Measurements from ENCODE around the gene TBL1X.

DNA sequence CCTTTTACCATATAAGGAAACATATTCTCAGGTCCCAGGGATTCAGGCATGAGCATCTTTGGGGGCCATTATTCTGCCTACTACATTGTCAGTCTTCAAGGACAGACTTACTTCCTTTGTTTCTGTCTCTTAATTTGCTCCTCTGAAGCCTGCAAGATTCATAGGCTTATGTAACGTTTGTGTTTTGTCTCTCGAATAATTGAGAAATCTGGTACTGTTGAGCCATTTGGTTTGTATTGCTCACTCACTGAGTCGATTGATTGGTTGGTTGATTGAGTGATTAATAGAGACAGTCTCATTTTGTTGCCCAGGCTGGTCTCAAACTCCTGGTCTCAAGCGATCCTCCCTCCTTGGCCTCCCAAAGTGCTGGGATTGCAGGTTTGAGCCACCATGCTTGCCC lies 23.7 kb downstream of the TBL1X start:
- TF ChIP-seq EP300 (IDR thresholded peaks at IDR 0.05): no peak
- TF ChIP-seq, protein P1, sequence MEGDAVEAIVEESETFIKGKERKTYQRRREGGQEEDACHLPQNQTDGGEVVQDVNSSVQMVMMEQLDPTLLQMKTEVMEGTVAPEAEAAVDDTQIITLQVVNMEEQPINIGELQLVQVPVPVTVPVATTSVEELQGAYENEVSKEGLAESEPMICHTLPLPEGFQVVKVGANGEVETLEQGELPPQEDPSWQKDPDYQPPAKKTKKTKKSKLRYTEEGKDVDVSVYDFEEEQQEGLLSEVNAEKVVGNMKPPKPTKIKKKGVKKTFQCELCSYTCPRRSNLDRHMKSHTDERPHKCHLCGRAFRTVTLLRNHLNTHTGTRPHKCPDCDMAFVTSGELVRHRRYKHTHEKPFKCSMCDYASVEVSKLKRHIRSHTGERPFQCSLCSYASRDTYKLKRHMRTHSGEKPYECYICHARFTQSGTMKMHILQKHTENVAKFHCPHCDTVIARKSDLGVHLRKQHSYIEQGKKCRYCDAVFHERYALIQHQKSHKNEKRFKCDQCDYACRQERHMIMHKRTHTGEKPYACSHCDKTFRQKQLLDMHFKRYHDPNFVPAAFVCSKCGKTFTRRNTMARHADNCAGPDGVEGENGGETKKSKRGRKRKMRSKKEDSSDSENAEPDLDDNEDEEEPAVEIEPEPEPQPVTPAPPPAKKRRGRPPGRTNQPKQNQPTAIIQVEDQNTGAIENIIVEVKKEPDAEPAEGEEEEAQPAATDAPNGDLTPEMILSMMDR (IDR thresholded peaks at IDR 0.05): no peak

Measured in esophagus muscularis mucosa (tissue), 3 donors.